Endothelial cell of umbilical vein (primary cell): ENCODE results near the gene ANGPTL4. TPM values are rescaled to one million over a fixed set of nuclear protein-coding genes. Genes with fewer than 3 reads are reported as not detected.
A peak's percentile ranks its signal among the peaks of the same experiment; 100 is the strongest.
"Not testable (repeated sequence)": the region's sequence is repeated elsewhere in the genome, so short reads cannot be mapped to it uniquely, and the experiment has no call there.

ENCODE experiments used
- BruUV-seq: library from RNA; stranded (reverse); fragments of 400-500 nt; replicated peaks from 2 replicates; lab custom pipeline; 2021; lab: Mats Ljungman, UMichigan
- CTCF ChIA-PET: fragments of 300-600, 350-600 bp; sonication (Branson Sonifier 250); formaldehyde crosslinking; loops from one replicate; lab custom pipeline; 2021; ENCODE audit warnings: antibody characterized with exemption, inconsistent platforms; lab: Charles Lee
- POLR2A ChIA-PET: fragments of 300-600, 350-600 bp; sonication (Branson Sonifier 250); formaldehyde crosslinking; loops from one replicate; lab custom pipeline; 2021; ENCODE audit warnings: antibody characterized with exemption, inconsistent platforms; lab: Charles Lee
- DNase-seq: peaks from one replicate; pipeline ENCODE4 v3.0.0-alpha.2; 2011; ENCODE audit warnings: low read depth, low spot score
- FAIRE-seq: peaks from 2 replicates; lab custom pipeline; 2011; peaks lifted over from hg19 to GRCh38; lab: Jason Lieb, UNC
- H2AFZ ChIP-seq: 2 replicates; pipeline ENCODE4 v1.6.0; 2012; ENCODE audit warnings: low read depth, low read length, control low read depth, inconsistent platforms
- H3K27ac ChIP-seq: 2 replicates; pipeline ENCODE4 v1.5.1; 2011; ENCODE audit warnings: low read depth, mild to moderate bottlenecking, control low read depth, low read length, moderate library complexity; ENCODE audit not compliant: insufficient read depth
- H3K27me3 ChIP-seq, 2 experiments: 2 replicates each; pipeline versions ENCODE4 v1.6.0 to v1.6.1; 2011; ENCODE audit warnings: low read length in 2 of 2, mixed read lengths in 1 of 2; ENCODE audit not compliant: control insufficient read depth in 2 of 2, insufficient read depth in 2 of 2
- H3K36me3 ChIP-seq, 2 experiments: 2 replicates in 1 of 2; 3 replicates in 1 of 2; pipeline ENCODE4 v1.5.1; 2011; ENCODE audit warnings: low read length in 2 of 2, mild to moderate bottlenecking in 1 of 2, moderate library complexity in 1 of 2; ENCODE audit not compliant: control insufficient read depth in 2 of 2, insufficient read depth in 2 of 2; ENCODE audit errors: extremely low read depth in 1 of 2
- H3K4me1 ChIP-seq: 3 replicates; pipeline ENCODE4 v1.5.1; 2011; ENCODE audit warnings: mild to moderate bottlenecking, low read length; ENCODE audit not compliant: control insufficient read depth, insufficient read depth; ENCODE audit errors: extremely low read depth
- H3K4me2 ChIP-seq: 2 replicates; pipeline ENCODE4 v1.6.1; 2011; ENCODE audit warnings: low read length, control low read depth, mixed read lengths; ENCODE audit not compliant: insufficient read depth
- H3K4me3 ChIP-seq, 3 experiments: fragments of 200-600 bp in 1 of 3; sonication (generic), shearing (Covaris generic) in 1 of 3; replicated peaks in 1 of 3; 2 replicates each; pipeline ENCODE4 v1.5.1; 2011 to 2016; ENCODE audit warnings: control low read depth in 3 of 3, low read length in 3 of 3, mild to moderate bottlenecking in 2 of 3, inconsistent platforms in 1 of 3, low read depth in 1 of 3, moderate library complexity in 1 of 3; ENCODE audit not compliant: insufficient read depth in 1 of 3
- H3K79me2 ChIP-seq: 2 replicates; pipeline ENCODE4 v1.6.0; 2012; ENCODE audit warnings: low read length, inconsistent platforms; ENCODE audit not compliant: control insufficient read depth, insufficient read depth
- H3K9ac ChIP-seq: replicated peaks from 2 replicates; pipeline ENCODE3; 2011; ENCODE audit warnings: low read length, control low read depth; ENCODE audit not compliant: insufficient read depth; ENCODE audit errors: extremely low read depth
- H3K9me1 ChIP-seq: replicated peaks from 3 replicates; pipeline ENCODE4 v1.6.0; 2011; ENCODE audit warnings: mild to moderate bottlenecking, low read length; ENCODE audit not compliant: control insufficient read depth, insufficient read depth; ENCODE audit errors: extremely low read depth
- H3K9me3 ChIP-seq: replicated peaks from 2 replicates; pipeline ENCODE4 v1.5.1; 2012; ENCODE audit warnings: low read length, inconsistent platforms; ENCODE audit not compliant: control insufficient read depth, insufficient read depth
- H4K20me1 ChIP-seq: replicated peaks from 2 replicates; pipeline ENCODE3; 2011; ENCODE audit warnings: mild to moderate bottlenecking, low read length; ENCODE audit not compliant: control insufficient read depth, insufficient read depth; ENCODE audit errors: extremely low read depth
- EZH2 ChIP-seq: IDR thresholded peaks from 2 replicates; pipeline ENCODE4 v1.6.1; 2012; ENCODE audit warnings: borderline replicate concordance, low read depth, mild to moderate bottlenecking, moderate library complexity, low read length, inconsistent platforms; ENCODE audit not compliant: severe bottlenecking
- FOS ChIP-seq: IDR thresholded peaks from 2 replicates; pipeline ENCODE4 v1.6.1; 2011; ENCODE audit warnings: mild to moderate bottlenecking, low read length, moderate library complexity, borderline replicate concordance; ENCODE audit not compliant: insufficient read depth
- GATA2 ChIP-seq: IDR thresholded peaks from 2 replicates; pipeline ENCODE4 v1.7.0; 2011; ENCODE audit warnings: low read depth, mild to moderate bottlenecking, moderate library complexity, mixed read lengths, low read length; ENCODE audit not compliant: insufficient read length, insufficient read depth
- JUN ChIP-seq: IDR thresholded peaks from 2 replicates; pipeline ENCODE4 v1.6.1; 2011; ENCODE audit warnings: borderline replicate concordance, low read depth; ENCODE audit not compliant: insufficient read length, insufficient read depth
- MYC ChIP-seq: IDR thresholded peaks from one replicate; pipeline ENCODE4 v1.6.1; 2011; ENCODE audit warnings: mild to moderate bottlenecking, low read depth, low read length
- POLR2A ChIP-seq: IDR thresholded peaks from 2 replicates; pipeline ENCODE4 v1.6.1; 2012; ENCODE audit warnings: low read depth, mild to moderate bottlenecking, control low read depth, low read length
- POLR2AphosphoS5 ChIP-seq: IDR thresholded peaks from 2 replicates; pipeline ENCODE4 v1.6.1; 2012; ENCODE audit warnings: low read depth, mild to moderate bottlenecking, control low read depth, low read length, moderate library complexity; ENCODE audit not compliant: insufficient read depth
- dilution Hi-C: fragments of 300-500 bp; cut with MboI; formaldehyde crosslinking; loops from one replicate; pipeline ENCODE4 v1.15.0; 2019; ENCODE audit warnings: low sequenced_read_pairs; ENCODE audit not compliant: extremely low pct_ligation_motif_present
- intact Hi-C: fragments of 100-400 bp; cut with micrococcal nuclease; formaldehyde crosslinking; loops from one replicate; pipeline ENCODE4 v1.10.0; 2022
- polyA plus RNA-seq, 4 experiments: library from polyadenylated mRNA; depleted of rRNA in 3 of 4; stranded (reverse) in 3 of 4; unstranded in 1 of 4; fragments of >200 nt; gene quantifications; 2 replicates each; pipeline versions ENCODE4 v1.2.1 to v1.2.3, GENCODE V29; 2011 to 2012; ENCODE audit warnings: missing spikeins in 1 of 4
- total RNA-seq: library from RNA; stranded (reverse); gene quantifications from 2 replicates; pipeline ENCODE4 v1.2.3, GENCODE V29; 2021
- TF ChIP-seq, protein P1 (sequence below): IDR thresholded peaks from 2 replicates; pipeline ENCODE4 v1.6.1; 2011; ENCODE audit not compliant: insufficient read depth, insufficient read length
- TF ChIP-seq, protein P2 (sequence below), 2 donors: IDR thresholded peaks; 1 replicate in 1 of 2; 2 replicates in 1 of 2; pipeline ENCODE4 v1.5.1; 2011; ENCODE audit warnings: low read length in 2 of 2, mild to moderate bottlenecking in 2 of 2, moderate library complexity in 2 of 2, control low read depth in 1 of 2, inconsistent platforms in 1 of 2, low read depth in 1 of 2; ENCODE audit not compliant: insufficient read depth in 1 of 2; ENCODE audit errors: extremely low read depth in 1 of 2

Gene ANGPTL4
- total and polyA plus RNA-seq, 2 donors (not counting 3 experiments of a cell fraction or from before 2014, with no cell fraction given), result 3.9 to 14.1 TPM

DNA sequence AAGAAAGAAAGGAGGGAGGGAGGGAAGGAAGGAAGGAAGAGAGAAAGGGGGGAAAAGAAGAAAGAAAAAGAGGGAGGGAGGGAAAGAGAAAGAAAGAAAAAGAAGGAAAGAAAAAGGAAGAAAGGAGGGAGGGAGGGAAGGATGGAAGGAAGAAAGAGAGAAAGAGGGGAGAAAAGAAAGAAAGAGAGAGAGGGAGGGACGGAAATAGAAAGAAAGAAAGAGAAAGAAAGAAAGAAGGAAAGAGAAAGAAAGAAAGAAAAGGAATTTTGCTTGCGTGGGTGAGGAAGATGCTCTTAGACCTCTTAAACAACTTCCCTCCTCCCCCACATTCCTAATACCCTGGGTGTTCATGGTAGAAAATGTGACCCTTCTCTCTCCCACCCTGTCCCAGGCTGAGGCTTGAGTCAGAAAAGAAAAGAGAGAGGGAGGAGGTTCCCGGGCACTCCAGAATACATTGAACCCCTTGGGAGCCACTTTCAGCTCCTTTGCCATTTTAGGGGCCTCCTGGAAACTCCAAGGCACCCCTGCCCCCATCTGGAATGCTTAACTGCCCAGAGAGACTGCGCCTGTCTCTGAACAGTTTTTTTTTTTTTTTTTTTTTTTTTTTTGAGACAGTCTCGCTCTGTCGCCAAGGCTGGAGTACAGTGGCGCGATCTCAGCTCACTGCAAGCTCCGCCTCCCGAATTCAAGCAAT lies 11.7 kb upstream of the ANGPTL4 start:
- no peaks in the 10 kb centered on the region for H3K79me2 ChIP-seq
- DNase-seq (no peak), FAIRE-seq (peak; percentile 15)
- no TSS peak for BruUV-seq
- H3K4me3 ChIP-seq, result no peak overlapping the region
- no peaks in the 10 kb centered on the region for H3K9me1 ChIP-seq
- no peak overlapping the region for H3K4me2 ChIP-seq
- no peak overlapping the region for H2AFZ ChIP-seq
- H3K9me3 ChIP-seq, result no peaks in the 10 kb centered on the region
- TF ChIP-seq, protein P1, sequence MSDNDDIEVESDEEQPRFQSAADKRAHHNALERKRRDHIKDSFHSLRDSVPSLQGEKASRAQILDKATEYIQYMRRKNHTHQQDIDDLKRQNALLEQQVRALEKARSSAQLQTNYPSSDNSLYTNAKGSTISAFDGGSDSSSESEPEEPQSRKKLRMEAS, result no peak
- TF ChIP-seq POLR2A, result no peak
- no peak for TF ChIP-seq GATA2
- TF ChIP-seq FOS, result no peak
- TF ChIP-seq, protein P2, sequence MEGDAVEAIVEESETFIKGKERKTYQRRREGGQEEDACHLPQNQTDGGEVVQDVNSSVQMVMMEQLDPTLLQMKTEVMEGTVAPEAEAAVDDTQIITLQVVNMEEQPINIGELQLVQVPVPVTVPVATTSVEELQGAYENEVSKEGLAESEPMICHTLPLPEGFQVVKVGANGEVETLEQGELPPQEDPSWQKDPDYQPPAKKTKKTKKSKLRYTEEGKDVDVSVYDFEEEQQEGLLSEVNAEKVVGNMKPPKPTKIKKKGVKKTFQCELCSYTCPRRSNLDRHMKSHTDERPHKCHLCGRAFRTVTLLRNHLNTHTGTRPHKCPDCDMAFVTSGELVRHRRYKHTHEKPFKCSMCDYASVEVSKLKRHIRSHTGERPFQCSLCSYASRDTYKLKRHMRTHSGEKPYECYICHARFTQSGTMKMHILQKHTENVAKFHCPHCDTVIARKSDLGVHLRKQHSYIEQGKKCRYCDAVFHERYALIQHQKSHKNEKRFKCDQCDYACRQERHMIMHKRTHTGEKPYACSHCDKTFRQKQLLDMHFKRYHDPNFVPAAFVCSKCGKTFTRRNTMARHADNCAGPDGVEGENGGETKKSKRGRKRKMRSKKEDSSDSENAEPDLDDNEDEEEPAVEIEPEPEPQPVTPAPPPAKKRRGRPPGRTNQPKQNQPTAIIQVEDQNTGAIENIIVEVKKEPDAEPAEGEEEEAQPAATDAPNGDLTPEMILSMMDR (IDR thresholded peaks at IDR 0.05; ENCODE audit: extremely low read depth in 1 of 2, insufficient read depth in 1 of 2, low read depth in 1 of 2, low read length in 2 of 2), result no peak
- TF ChIP-seq POLR2AphosphoS5, result no peak
- TF ChIP-seq JUN, result no peak
- TF ChIP-seq EZH2, result no peak
- TF ChIP-seq MYC, result no peak
- ChIA-PET POLR2A (no interaction called here), CTCF (interaction anchor here (0.9 to 4.9 kb wide), 12 partner anchors 11 to 229 kb away, joined by 3 to 79 read pairs (median 30); partner anchors contain the start of genes ANGPTL4 and MARCHF2)
- no peak overlapping the region for H3K27ac ChIP-seq
- intact Hi-C loops, result no loop called here
- no peaks in the 10 kb centered on the region for H3K27me3 ChIP-seq
- no peaks in the 10 kb centered on the region for H4K20me1 ChIP-seq
- dilution Hi-C loops, result no loop called here
- H3K4me1 ChIP-seq, result peaks cover 26% of the 10 kb centered on the region
- H3K9ac ChIP-seq, result no peak overlapping the region
- no peaks in the 10 kb centered on the region for H3K36me3 ChIP-seq

DNA sequence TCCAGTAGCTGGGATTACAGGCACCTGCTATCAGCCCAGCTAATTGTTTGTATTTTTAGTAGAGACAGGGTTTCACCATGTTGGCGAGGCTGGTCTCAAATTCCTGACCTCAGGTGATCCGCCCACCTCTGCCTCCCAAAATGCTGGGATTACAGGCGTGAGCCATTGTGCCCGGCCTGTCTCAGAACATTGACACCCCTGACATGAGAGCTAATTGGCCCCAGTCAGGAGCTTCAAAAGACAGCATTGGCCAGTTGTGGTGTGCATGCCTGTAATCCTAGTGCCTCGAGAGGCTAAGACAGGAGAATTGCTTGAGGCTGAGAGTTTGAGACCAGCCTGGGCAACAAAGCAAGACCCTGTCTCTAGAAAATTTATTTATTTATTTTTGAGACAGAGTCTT lies 11.1 kb upstream of the ANGPTL4 start:
- H3K9me3 ChIP-seq, H3K4me3 ChIP-seq, H3K79me2 ChIP-seq, H3K36me3 ChIP-seq, dilution Hi-C loops, intact Hi-C loops, DNase-seq, H3K9me1 ChIP-seq, H3K9ac ChIP-seq, H4K20me1 ChIP-seq, H3K27ac ChIP-seq, H3K27me3 ChIP-seq, BruUV-seq, H2AFZ ChIP-seq, H3K4me2 ChIP-seq, FAIRE-seq: not testable (repeated sequence)
- ChIA-PET POLR2A (interaction anchor here (0.7 to 1.4 kb wide), 3 partner anchors 37 to 103 kb away, joined by 3 to 4 read pairs (median 4); partner anchors contain the start of gene RAB11B), CTCF (interaction anchor here (0.8 to 4.9 kb wide), 22 partner anchors 9 to 228 kb away, joined by 3 to 79 read pairs (median 12); partner anchors contain the start of genes ANGPTL4, KANK3, MARCHF2 and RAB11B)
- peaks cover 28% of the 10 kb centered on the region for H3K4me1 ChIP-seq
